ENCODE data around the gene AGRP. TPM values are rescaled to one million over a fixed set of nuclear protein-coding genes. Genes with fewer than 3 reads are reported as not detected.

AGRP gene
- total and polyA plus RNA-seq, 10 donors = 0.15 to 0.91 (median 0.26) TPM; not detected in 6

- Histone ChIP-seq H3K27ac (peak overlapping the region in 5 of 8 donors; percentile 4 to 99 (median 95)), H3K4me1 (peaks cover 28 to 91% (median 77%) of the 10 kb centered on the region in 6 donors), H3K9me3 (no peaks in the 10 kb centered on the region), H3K27me3 (replicated peaks in 1 of 7) (no peaks in the 10 kb centered on the region), H3K4me3 (peak overlapping the region in 1 of 8 donors; percentile 78), H3K36me3 (peaks cover 0 to 32% (median 16%) of the 10 kb centered on the region in 6 donors)
- DNase-seq = no peak
- 82 to 94% (median 84%) methylated on average over 12 of the region's 12 CpGs for WGBS, 5 donors
- intact Hi-C loops (cut with DNase I; ENCODE audit: low total_unique reads) = no loop called here
- no peak for TF ChIP-seq POLR2AphosphoS5 (IDR thresholded peaks at IDR 0.05)
- TF ChIP-seq POLR2A (IDR thresholded peaks at IDR 0.05) = no peak
- no peak for TF ChIP-seq CTCF (IDR thresholded peaks at IDR 0.05 in 8 of 11, conservative IDR thresholded peaks at IDR 0.05 in 3 of 11)
Measured at GRCh38 chr16:67483731-67484525, 581 bp upstream of the AGRP start.

GRCh38 chr16:67482233-67482924, 968 bp downstream of the AGRP start:
- Histone ChIP-seq H3K36me3 (peaks cover 0 to 41% (median 16%) of the 10 kb centered on the region in 6 donors), H3K4me1 (peaks cover 26 to 91% (median 78%) of the 10 kb centered on the region in 6 donors), H3K27ac (peak overlapping the region; percentile 91 to 99 (median 95)), H3K27me3 (replicated peaks in 1 of 7) (no peaks in the 10 kb centered on the region), H3K9me3 (no peaks in the 10 kb centered on the region), H3K4me3 (peak overlapping the region; percentile 67 to 99 (median 88))
- 60 to 70% (median 67%) methylated on average over 23 to 25 of the region's 25 CpGs for WGBS, 5 donors
- TF ChIP-seq POLR2AphosphoS5 (IDR thresholded peaks at IDR 0.05) = no peak
- no peak for TF ChIP-seq POLR2A (IDR thresholded peaks at IDR 0.05)
- TF ChIP-seq CTCF (IDR thresholded peaks at IDR 0.05 in 8 of 11, conservative IDR thresholded peaks at IDR 0.05 in 3 of 11) = no peak
- intact Hi-C loops (cut with DNase I; ENCODE audit: low total_unique reads) = no loop called here
- DNase-seq = peak; percentile 83

GRCh38 chr16:67481561-67482232, 1.6 kb downstream of the AGRP start:
- 2 to 5% (median 3%) methylated on average over 17 of the region's 17 CpGs for WGBS, 5 donors
- peak overlapping the region; percentile 67 to 99 (median 88) for H3K4me3 ChIP-seq
- H3K27ac ChIP-seq = peak overlapping the region; percentile 91 to 99 (median 95)
- peaks cover 0 to 37% (median 16%) of the 10 kb centered on the region in 6 donors for H3K36me3 ChIP-seq
- DNase-seq = peak; percentile 88
- intact Hi-C loops (cut with DNase I; ENCODE audit: low total_unique reads) = no loop called here
- TF ChIP-seq POLR2A (IDR thresholded peaks at IDR 0.05) = no peak
- TF ChIP-seq CTCF (IDR thresholded peaks at IDR 0.05 in 8 of 11, conservative IDR thresholded peaks at IDR 0.05 in 3 of 11) = no peak
- TF ChIP-seq POLR2AphosphoS5 (IDR thresholded peaks at IDR 0.05) = no peak
- no peaks in the 10 kb centered on the region for H3K9me3 ChIP-seq
- H3K27me3 ChIP-seq (replicated peaks in 1 of 7) = no peaks in the 10 kb centered on the region
- H3K4me1 ChIP-seq = peaks cover 26 to 91% (median 77%) of the 10 kb centered on the region in 6 donors

Measured in spleen (tissue), 11 donors.